Kidney (tissue), 14 donors: ENCODE measurements around the gene NEGR1. TPM values are rescaled to one million over a fixed set of nuclear protein-coding genes. Genes with fewer than 3 reads are reported as not detected.

Experiments
- DNase-seq, 5 donors: peaks; one replicate each; pipeline ENCODE4 v3.0.0-alpha.2; 2013 to 2020
- FAIRE-seq: peaks from 2 replicates; lab custom pipeline; 2012; peaks lifted over from hg19 to GRCh38; lab: Jason Lieb, UNC
- H3K27ac ChIP-seq, 2 donors: one replicate each; pipeline ENCODE4 v1.7.0; 2013; ENCODE audit warnings: low read depth in 2 of 2, low read length in 2 of 2, inconsistent platforms in 1 of 2
- H3K27me3 ChIP-seq: one replicate; pipeline ENCODE4 v1.7.1; 2013; ENCODE audit warnings: low read length, inconsistent platforms; ENCODE audit not compliant: control insufficient read depth, insufficient read depth
- H3K36me3 ChIP-seq, 3 donors: one replicate each; pipeline versions ENCODE4 v1.7.0 to v1.7.1; 2013; ENCODE audit warnings: low read length in 3 of 3, control low read depth in 1 of 3, inconsistent platforms in 1 of 3; ENCODE audit not compliant: insufficient read depth in 3 of 3, control insufficient read depth in 2 of 3
- H3K4me1 ChIP-seq, 3 donors: one replicate each; pipeline versions ENCODE4 v1.7.0 to v1.7.1; 2013; ENCODE audit warnings: low read length in 3 of 3, inconsistent platforms in 1 of 3, low read depth in 1 of 3; ENCODE audit not compliant: control insufficient read depth in 2 of 3, insufficient read depth in 2 of 3
- H3K4me3 ChIP-seq, 3 donors: one replicate each; pipeline versions ENCODE4 v1.7.0 to v1.8.1; 2013; ENCODE audit warnings: low read length in 3 of 3, control low read depth in 1 of 3, inconsistent platforms in 1 of 3
- H3K9ac ChIP-seq, 3 donors: one replicate each; pipeline versions ENCODE4 v1.7.0 to v1.7.1; 2013; ENCODE audit warnings: low read length in 3 of 3, control low read depth in 1 of 3, inconsistent platforms in 1 of 3
- H3K9me3 ChIP-seq, 3 donors: one replicate each; pipeline versions ENCODE4 v1.7.0 to v1.7.1; 2013; ENCODE audit warnings: low read length in 3 of 3, control low read depth in 1 of 3, inconsistent platforms in 1 of 3; ENCODE audit not compliant: control insufficient read depth in 2 of 3, insufficient read depth in 1 of 3
- CTCF ChIP-seq: IDR thresholded peaks from 3 replicates; pipeline ENCODE4 v1.5.1; 2012; ENCODE audit warnings: mild to moderate bottlenecking, moderate library complexity, borderline replicate concordance; ENCODE audit not compliant: insufficient read depth; ENCODE audit errors: extremely low read depth
- intact Hi-C: fragments of 100-400 bp; cut with DNase I; formaldehyde crosslinking; loops from one replicate; pipeline ENCODE4 v1.11.1; 2022
- polyA plus RNA-seq: library from polyadenylated mRNA; stranded (reverse); fragments of 350-450 nt; fragmentation: Illumina TruSeq; extraction: RNeasy Lipid Tissue Mini Kit (QIAGEN cat#74804); gene quantifications from one replicate; pipeline ENCODE4 v1.2.3, GENCODE V29; 2014; ENCODE audit warnings: low read depth, low replicate concordance; ENCODE audit not compliant: insufficient read depth
- total RNA-seq: library from RNA; stranded (reverse); fragmentation: NEBNext Ultra II Directional; extraction: Animal tissue kit (Norgen Biotek cat#: 25700); gene quantifications from one replicate; pipeline ENCODE4 v1.2.1, GENCODE V29; 2021
- donor health status: control.
- donor health status: control.
- donor health status: control.
- donor health status: control.
- donor health status: control.
- donor health status: DM: yes; HTN: yes; CAD: no.
- donor health status: Normal renal cell carcinoma (clear cell type).

The NEGR1 gene
- total and polyA plus RNA-seq, 2 donors from 2014 or later: 3.0 to 10.2 TPM

DNA sequence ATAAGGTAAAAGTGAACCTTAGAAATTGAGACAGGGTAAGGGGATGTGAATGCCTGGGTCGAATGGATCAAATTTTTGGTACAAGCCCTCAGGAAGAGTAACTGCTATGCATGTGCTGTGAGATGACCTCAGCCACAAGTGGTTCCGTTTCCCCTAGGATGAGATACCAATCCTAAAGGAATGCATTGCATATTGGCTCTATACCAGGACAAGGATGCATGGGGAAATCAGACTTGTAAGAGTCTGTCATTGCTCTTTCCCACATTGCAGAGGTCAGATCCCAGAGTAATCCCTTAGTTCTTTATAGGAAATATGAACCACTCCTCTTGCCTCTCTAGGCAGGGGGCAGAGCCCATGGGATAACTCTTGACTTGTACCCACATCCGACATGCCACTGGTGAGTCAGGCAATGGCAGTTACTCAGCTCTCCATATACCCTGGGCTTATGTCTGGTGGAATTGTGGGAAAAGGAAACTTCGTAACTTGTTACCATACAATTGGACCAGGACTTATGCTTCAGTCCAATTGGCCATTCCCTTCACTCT, 773.2 kb downstream of the NEGR1 start:
- FAIRE-seq: no peak
- H3K4me3 ChIP-seq: no peak overlapping the region
- no peaks in the 10 kb centered on the region for H3K36me3 ChIP-seq
- TF ChIP-seq CTCF: no peak
- H3K4me1 ChIP-seq: no peaks in the 10 kb centered on the region
- H3K9ac ChIP-seq: no peak overlapping the region
- intact Hi-C loops: no loop called here
- no peak for DNase-seq
- no peak overlapping the region for H3K27ac ChIP-seq
- no peaks in the 10 kb centered on the region for H3K27me3 ChIP-seq
- H3K9me3 ChIP-seq: no peaks in the 10 kb centered on the region

DNA sequence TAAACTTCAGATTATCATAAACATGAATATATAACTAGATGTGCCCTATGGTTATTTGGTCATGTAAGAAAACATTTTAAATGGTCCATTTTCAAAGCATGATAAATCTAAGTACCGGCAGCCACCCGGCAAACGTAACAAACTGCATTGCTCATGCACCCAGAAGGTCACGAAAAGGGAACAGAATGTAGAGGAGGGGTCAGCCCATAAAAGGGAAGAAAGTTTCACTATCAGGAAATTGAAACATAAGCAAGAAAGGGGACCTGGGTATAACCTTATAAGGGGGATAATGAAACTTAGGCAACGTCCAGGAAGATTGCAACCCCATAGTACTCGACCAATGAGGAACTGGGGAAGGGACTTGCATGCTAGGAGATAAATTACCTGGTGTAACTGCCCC, 780.3 kb downstream of the NEGR1 start:
- Histone ChIP-seq H3K9ac (no peak overlapping the region), H3K4me1 (no peaks in the 10 kb centered on the region), H3K36me3 (no peaks in the 10 kb centered on the region), H3K9me3 (no peaks in the 10 kb centered on the region), H3K4me3 (no peak overlapping the region), H3K27me3 (no peaks in the 10 kb centered on the region), H3K27ac (no peak overlapping the region)
- intact Hi-C loops: no loop called here
- FAIRE-seq (no peak), DNase-seq (no peak)
- TF ChIP-seq CTCF: no peak

GRCh38 chr1:71498542-71498941, 783.8 kb downstream of the NEGR1 start:
- DNase-seq: no peak
- H3K27ac ChIP-seq: no peak overlapping the region
- no peak for FAIRE-seq
- no peaks in the 10 kb centered on the region for H3K27me3 ChIP-seq
- no peak for TF ChIP-seq CTCF
- H3K9me3 ChIP-seq: no peaks in the 10 kb centered on the region
- intact Hi-C loops: no loop called here
- no peaks in the 10 kb centered on the region for H3K4me1 ChIP-seq
- no peaks in the 10 kb centered on the region for H3K36me3 ChIP-seq
- H3K9ac ChIP-seq: no peak overlapping the region
- no peak overlapping the region for H3K4me3 ChIP-seq

GRCh38 chr1:71494163-71494562, 788.2 kb downstream of the NEGR1 start:
- Histone ChIP-seq H3K4me1 (no peaks in the 10 kb centered on the region), H3K9ac (no peak overlapping the region), H3K9me3 (no peaks in the 10 kb centered on the region), H3K36me3 (no peaks in the 10 kb centered on the region), H3K4me3 (no peak overlapping the region), H3K27me3 (no peaks in the 10 kb centered on the region), H3K27ac (no peak overlapping the region)
- no peak for TF ChIP-seq CTCF
- DNase-seq: no peak
- FAIRE-seq: no peak
- intact Hi-C loops: no loop called here
